Lower leg skin (tissue), 3 donors: ENCODE data around the gene GOLGA1.

Source experiments
- POLR2A ChIP-seq, 2 donors: fragments of 450-650 bp; IDR thresholded peaks; one replicate each; pipeline ENCODE4 v1.6.1; 2016 to 2017; ENCODE audit warnings: antibody characterized with exemption in 2 of 2, mild to moderate bottlenecking in 1 of 2, moderate library complexity in 1 of 2
- TF ChIP-seq, protein P1 (sequence below), 3 donors: fragments of 450-650 bp; IDR thresholded peaks; one replicate each; pipeline ENCODE4 v1.5.1; 2016; ENCODE audit warnings: antibody characterized with exemption in 3 of 3, mild to moderate bottlenecking in 3 of 3, moderate library complexity in 2 of 3

DNA sequence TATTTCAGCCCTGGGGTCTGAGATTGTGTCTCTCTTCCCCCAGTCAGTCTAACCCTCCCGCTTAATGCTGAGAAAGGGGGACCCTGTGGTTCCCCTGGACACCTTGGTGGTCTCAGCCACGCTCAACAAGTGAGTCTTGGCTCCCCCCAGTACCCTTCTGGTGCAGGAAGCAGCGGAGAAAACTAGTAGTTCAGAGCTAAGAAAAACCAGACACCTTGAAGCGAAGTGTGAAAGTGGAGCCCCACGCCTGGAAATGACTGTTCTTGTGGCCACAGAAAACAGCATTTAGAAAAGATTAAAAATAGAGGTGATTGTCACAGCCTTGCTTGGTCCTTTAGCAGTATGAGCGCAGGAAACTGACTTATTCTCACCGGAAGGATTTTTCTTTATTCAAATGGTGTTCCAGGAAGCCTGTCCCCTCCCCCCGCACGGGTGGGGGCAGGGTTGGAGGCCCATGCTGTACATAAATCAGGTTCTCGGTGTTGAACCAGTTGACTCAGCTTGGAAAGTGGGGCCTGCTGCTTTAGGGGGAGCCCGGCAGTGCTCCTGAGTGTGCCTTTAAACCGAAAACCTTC lies 70.8 kb downstream of the GOLGA1 start:
- TF ChIP-seq, protein P1, sequence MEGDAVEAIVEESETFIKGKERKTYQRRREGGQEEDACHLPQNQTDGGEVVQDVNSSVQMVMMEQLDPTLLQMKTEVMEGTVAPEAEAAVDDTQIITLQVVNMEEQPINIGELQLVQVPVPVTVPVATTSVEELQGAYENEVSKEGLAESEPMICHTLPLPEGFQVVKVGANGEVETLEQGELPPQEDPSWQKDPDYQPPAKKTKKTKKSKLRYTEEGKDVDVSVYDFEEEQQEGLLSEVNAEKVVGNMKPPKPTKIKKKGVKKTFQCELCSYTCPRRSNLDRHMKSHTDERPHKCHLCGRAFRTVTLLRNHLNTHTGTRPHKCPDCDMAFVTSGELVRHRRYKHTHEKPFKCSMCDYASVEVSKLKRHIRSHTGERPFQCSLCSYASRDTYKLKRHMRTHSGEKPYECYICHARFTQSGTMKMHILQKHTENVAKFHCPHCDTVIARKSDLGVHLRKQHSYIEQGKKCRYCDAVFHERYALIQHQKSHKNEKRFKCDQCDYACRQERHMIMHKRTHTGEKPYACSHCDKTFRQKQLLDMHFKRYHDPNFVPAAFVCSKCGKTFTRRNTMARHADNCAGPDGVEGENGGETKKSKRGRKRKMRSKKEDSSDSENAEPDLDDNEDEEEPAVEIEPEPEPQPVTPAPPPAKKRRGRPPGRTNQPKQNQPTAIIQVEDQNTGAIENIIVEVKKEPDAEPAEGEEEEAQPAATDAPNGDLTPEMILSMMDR (IDR thresholded peaks at IDR 0.05): no peak
- no peak for TF ChIP-seq POLR2A (IDR thresholded peaks at IDR 0.05)
